OCI-LY3 (cell line): ENCODE measurements around the gene KRT6A.

Experiments
- H2AFZ ChIP-seq: fragments of 200-600, 300-600 bp; shearing (Covaris generic); 2 replicates; pipeline ENCODE4 v1.6.0; 2014; ENCODE audit warnings: antibody characterized with exemption, low read depth, low read length
- H3K27ac ChIP-seq: fragments of 200-600, 300-600 bp; sonication (generic); 2 replicates; pipeline ENCODE4 v1.5.1; 2014; ENCODE audit warnings: mild to moderate bottlenecking, low read length, moderate library complexity, mixed read lengths
- H3K27me3 ChIP-seq: fragments of 200-600, 300-600 bp; sonication (generic); 2 replicates; pipeline ENCODE4 v1.6.1; 2014; ENCODE audit warnings: low read depth, low read length, mixed read lengths
- H3K36me3 ChIP-seq: fragments of 200-600, 300-600 bp; sonication (generic); replicated peaks from 2 replicates; pipeline ENCODE3; 2014; ENCODE audit warnings: low read depth, low read length, mixed read lengths
- H3K4me1 ChIP-seq: fragments of 300-600, 200-600 bp; sonication (generic); 2 replicates; pipeline ENCODE4 v1.6.1; 2014; ENCODE audit warnings: low read length, mixed read lengths
- H3K4me2 ChIP-seq: fragments of 200-600, 300-600 bp; sonication (generic); 2 replicates; pipeline ENCODE4 v1.6.1; 2014; ENCODE audit warnings: low read length, mixed read lengths
- H3K4me3 ChIP-seq: fragments of 300-600, 200-600 bp; sonication (generic); 2 replicates; pipeline ENCODE4 v1.5.1; 2014; ENCODE audit warnings: antibody characterized with exemption, mild to moderate bottlenecking, low read length, moderate library complexity
- H3K79me2 ChIP-seq: fragments of 300-600, 200-600 bp; shearing (Covaris generic); 2 replicates; pipeline ENCODE4 v1.6.1; 2014; ENCODE audit warnings: mild to moderate bottlenecking, low read length, mixed read lengths
- H3K9ac ChIP-seq: fragments of 300-600, 200-600 bp; shearing (Covaris generic); 2 replicates; pipeline ENCODE4 v1.6.0; 2014; ENCODE audit warnings: mild to moderate bottlenecking, low read length, moderate library complexity
- H3K9me3 ChIP-seq: fragments of 200-600, 300-600 bp; shearing (Covaris generic); 2 replicates; pipeline ENCODE4 v1.6.1; 2014; ENCODE audit warnings: low read length, mixed read lengths; ENCODE audit not compliant: insufficient read depth
- H4K20me1 ChIP-seq: fragments of 200-600, 300-600 bp; sonication (generic); 2 replicates; pipeline ENCODE4 v1.6.1; 2016; ENCODE audit warnings: low read length, mixed read lengths; ENCODE audit not compliant: insufficient read depth
- EZH2phosphoT487 ChIP-seq: fragments of 200-600 bp; shearing (Covaris generic); IDR thresholded peaks from 2 replicates; pipeline ENCODE4 v1.6.1; 2018; ENCODE audit warnings: antibody characterized with exemption, mixed run types, low read depth
- TF ChIP-seq, protein P1 (sequence below): fragments of 200-600, 300-600 bp; sonication (generic); IDR thresholded peaks from 2 replicates; pipeline ENCODE4 v1.5.1; 2014; ENCODE audit warnings: antibody characterized with exemption, low read length, low read depth

The KRT6A gene

DNA sequence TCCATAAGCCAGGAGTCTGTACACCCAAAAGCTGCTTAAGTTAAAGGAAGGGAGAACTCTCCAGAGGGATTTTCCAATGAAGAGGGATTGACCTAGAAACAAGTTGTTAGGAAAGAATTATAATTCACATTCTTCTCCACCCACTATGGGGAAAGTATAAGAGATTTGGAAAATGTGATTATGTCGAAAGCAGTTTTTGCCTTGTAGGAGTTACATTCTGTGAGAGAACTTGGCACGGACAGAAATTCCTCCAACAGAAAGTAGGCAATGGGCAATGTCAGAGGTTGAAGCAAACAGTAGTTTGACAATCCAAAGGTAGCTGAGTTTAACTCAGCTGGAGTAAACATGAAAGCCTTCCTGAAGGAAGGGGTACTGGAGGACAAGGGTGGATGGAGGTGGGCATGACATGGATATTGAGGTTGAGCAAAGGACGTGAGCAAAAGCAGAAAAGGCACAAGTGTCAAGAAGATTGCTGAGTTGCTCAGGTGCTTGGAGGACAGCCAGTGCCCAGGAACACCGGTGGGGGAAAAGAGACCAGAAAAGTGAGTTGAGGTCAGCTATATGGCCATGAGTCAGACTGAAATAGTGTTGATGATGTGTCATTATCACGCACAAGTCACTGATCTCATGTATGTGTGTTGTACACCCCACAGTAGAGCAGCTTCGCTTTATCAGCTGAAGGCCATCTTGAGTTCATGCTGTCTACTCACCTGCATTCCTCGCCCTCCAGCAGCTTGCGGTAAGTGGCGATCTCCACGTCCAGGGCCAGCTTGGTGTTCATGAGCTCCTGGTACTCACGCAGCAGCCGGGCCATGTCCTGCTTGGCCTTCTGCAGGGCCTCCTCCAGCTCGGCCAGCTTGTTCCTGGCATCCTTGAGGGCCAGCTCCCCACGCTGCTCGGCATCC, 23.1 kb upstream of the KRT6A start:
- Histone ChIP-seq H3K9ac (no peak overlapping the region), H3K36me3 (no peaks in the 10 kb centered on the region), H3K4me2 (no peak overlapping the region), H4K20me1 (no peaks in the 10 kb centered on the region), H3K27me3 (peaks cover 3% of the 10 kb centered on the region; the same call in 1 of the 2 replicates), H3K27ac (no peak overlapping the region), H3K4me1 (peaks cover 14% of the 10 kb centered on the region), H3K9me3 (no peaks in the 10 kb centered on the region), H2AFZ (no peak overlapping the region), H3K4me3 (no peak overlapping the region), H3K79me2 (no peaks in the 10 kb centered on the region)
- no peak for TF ChIP-seq EZH2phosphoT487
- TF ChIP-seq, protein P1, sequence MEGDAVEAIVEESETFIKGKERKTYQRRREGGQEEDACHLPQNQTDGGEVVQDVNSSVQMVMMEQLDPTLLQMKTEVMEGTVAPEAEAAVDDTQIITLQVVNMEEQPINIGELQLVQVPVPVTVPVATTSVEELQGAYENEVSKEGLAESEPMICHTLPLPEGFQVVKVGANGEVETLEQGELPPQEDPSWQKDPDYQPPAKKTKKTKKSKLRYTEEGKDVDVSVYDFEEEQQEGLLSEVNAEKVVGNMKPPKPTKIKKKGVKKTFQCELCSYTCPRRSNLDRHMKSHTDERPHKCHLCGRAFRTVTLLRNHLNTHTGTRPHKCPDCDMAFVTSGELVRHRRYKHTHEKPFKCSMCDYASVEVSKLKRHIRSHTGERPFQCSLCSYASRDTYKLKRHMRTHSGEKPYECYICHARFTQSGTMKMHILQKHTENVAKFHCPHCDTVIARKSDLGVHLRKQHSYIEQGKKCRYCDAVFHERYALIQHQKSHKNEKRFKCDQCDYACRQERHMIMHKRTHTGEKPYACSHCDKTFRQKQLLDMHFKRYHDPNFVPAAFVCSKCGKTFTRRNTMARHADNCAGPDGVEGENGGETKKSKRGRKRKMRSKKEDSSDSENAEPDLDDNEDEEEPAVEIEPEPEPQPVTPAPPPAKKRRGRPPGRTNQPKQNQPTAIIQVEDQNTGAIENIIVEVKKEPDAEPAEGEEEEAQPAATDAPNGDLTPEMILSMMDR = no peak

DNA sequence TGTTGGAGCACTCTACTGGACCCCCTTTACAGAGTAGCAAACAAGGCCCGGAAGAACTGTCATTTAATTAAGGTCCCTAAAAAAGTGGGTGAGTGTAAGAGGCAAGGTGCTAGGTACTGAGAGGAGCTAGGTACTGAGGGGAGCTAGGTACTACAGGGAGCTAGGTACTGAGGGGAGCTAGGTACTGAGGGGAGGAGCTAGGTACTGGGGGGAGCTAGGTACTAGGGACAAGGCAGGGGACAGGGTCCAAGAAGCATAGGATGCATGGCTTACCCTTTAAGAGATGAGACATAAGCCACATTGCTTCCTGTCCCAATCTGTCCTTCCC, 22.2 kb upstream of the KRT6A start:
- no peak overlapping the region for H3K4me3 ChIP-seq
- H3K4me2 ChIP-seq = no peak overlapping the region
- no peaks in the 10 kb centered on the region for H3K9me3 ChIP-seq
- H2AFZ ChIP-seq = no peak overlapping the region
- H3K27me3 ChIP-seq = peaks cover 3% of the 10 kb centered on the region; the same call in 1 of the 2 replicates
- H3K36me3 ChIP-seq = no peaks in the 10 kb centered on the region
- H3K27ac ChIP-seq = no peak overlapping the region
- H3K4me1 ChIP-seq = peaks cover 8% of the 10 kb centered on the region
- H4K20me1 ChIP-seq = no peaks in the 10 kb centered on the region
- TF ChIP-seq, protein P1 = no peak
- no peak for TF ChIP-seq EZH2phosphoT487
- no peaks in the 10 kb centered on the region for H3K79me2 ChIP-seq
- no peak overlapping the region for H3K9ac ChIP-seq

DNA sequence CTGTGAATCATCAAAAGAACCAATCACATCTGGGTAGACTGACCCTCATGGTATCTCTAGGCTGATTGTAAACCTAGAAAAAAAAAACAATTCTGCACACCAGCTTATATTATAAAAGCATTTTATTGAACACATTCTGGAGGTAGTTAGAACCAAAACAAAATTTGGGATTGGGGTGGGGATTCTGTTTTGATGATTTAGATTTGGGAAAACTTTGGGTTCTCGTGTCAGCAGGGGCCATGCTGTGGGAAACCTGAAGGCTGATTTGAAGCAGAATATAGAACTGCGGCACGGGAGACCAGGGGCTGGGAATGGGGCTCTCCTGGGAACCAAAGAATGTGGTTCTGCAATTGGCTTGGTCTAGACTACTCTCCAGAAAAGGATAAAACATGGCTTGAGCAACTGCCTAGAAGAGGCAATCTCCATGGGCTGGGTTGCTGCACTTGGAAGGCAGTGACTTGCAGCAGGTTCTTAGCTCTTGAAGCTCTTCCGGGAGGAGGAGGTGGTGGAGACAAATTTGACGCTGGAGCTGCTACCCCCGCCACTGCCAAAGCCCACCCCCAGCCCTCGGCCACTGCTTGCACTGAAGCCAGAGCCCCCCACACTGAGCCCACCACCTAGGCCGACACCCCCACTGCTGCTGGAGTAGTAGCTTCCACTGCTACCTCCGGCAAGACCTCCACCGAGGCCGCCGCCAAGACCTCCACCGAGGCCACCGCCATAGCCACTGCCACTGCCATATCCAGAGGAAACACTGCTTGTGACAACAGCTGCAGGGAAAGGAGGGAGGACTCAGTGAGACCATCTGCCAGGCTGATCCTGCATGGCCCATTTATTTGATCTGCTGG, 21.6 kb upstream of the KRT6A start:
- TF ChIP-seq, protein P1 = no peak
- TF ChIP-seq EZH2phosphoT487 = no peak
- Histone ChIP-seq H3K9me3 (no peaks in the 10 kb centered on the region), H3K79me2 (no peaks in the 10 kb centered on the region), H3K4me1 (peaks cover 8% of the 10 kb centered on the region), H4K20me1 (no peaks in the 10 kb centered on the region), H3K4me3 (no peak overlapping the region), H3K4me2 (no peak overlapping the region), H3K27ac (no peak overlapping the region), H3K27me3 (no peaks in the 10 kb centered on the region), H3K9ac (no peak overlapping the region), H2AFZ (no peak overlapping the region), H3K36me3 (no peaks in the 10 kb centered on the region)

DNA sequence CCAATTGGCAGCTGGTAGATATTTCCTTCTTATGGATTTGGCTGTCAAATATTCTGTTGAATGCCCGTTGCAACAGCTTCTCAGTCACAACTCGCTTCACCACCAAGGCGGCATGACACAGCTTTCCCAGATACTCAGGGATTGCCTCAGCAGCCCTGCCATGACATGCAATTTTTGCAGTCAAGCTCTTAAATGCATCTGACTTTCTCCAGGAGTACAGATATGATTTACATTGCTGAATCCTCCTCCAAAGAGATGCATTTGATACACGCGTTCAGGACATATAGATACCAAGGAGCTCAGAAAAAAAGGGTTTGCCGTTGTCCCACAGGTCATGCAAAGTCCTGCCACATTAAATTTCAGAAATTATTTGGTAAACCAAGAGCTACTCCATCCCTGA, 20.7 kb upstream of the KRT6A start:
- TF ChIP-seq EZH2phosphoT487 = no peak
- TF ChIP-seq, protein P1 = no peak
- Histone ChIP-seq H3K4me3 (no peak overlapping the region), H3K4me1 (peaks cover 10% of the 10 kb centered on the region), H3K9ac (no peak overlapping the region), H4K20me1 (no peaks in the 10 kb centered on the region), H3K79me2 (no peaks in the 10 kb centered on the region), H3K36me3 (no peaks in the 10 kb centered on the region), H3K27me3 (0 out of 2 replicates have a peak, but pooled peaks cover 1% of the 10 kb centered on the region), H3K9me3 (no peaks in the 10 kb centered on the region), H3K4me2 (no peak overlapping the region), H2AFZ (no peak overlapping the region), H3K27ac (no peak overlapping the region)
